ENCODE results near the gene DICER1. TPM values are rescaled to one million over a fixed set of nuclear protein-coding genes. Genes with fewer than 3 reads are reported as not detected.

Gene DICER1
- total RNA-seq, 1 donor from 2014 or later = 69.6 TPM

- CTCF ChIA-PET = no interaction called here
- Mint-ChIP-seq H3K4me1 (peaks cover 4% of the 10 kb centered on the region), H3K27ac (no peak overlapping the region), H3K36me3 (ENCODE audit: low read depth) (peaks cover 78% of the 10 kb centered on the region), H3K4me3 (no peak overlapping the region), H3K27me3 (no peaks in the 10 kb centered on the region), H3K9me3 (no peaks in the 10 kb centered on the region)
- no peak for ATAC-seq (ENCODE audit: low read depth)
- no peak for DNase-seq
- no peak for TF ChIP-seq CTCF (IDR thresholded peaks at IDR 0.05)
- POLR2A ChIA-PET = no interaction called here
- intact Hi-C loops (cut with micrococcal nuclease) = no loop called here
Observed at GRCh38 chr14:95095996-95096395, 61.3 kb downstream of the DICER1 start.

- Mint-ChIP-seq H3K4me3 (no peak overlapping the region), H3K36me3 (ENCODE audit: low read depth) (peaks cover 85% of the 10 kb centered on the region), H3K4me1 (no peaks in the 10 kb centered on the region), H3K9me3 (no peaks in the 10 kb centered on the region), H3K27ac (no peak overlapping the region), H3K27me3 (no peaks in the 10 kb centered on the region)
- no peak for ATAC-seq (ENCODE audit: low read depth)
- POLR2A ChIA-PET = no interaction called here
- no peak for DNase-seq
- intact Hi-C loops (cut with micrococcal nuclease) = no loop called here
- CTCF ChIA-PET = no interaction called here
- no peak for TF ChIP-seq CTCF (IDR thresholded peaks at IDR 0.05)
Observed at GRCh38 chr14:95092723-95093122, 64.6 kb downstream of the DICER1 start.

- ATAC-seq (ENCODE audit: low read depth) = no peak
Observed at GRCh38 chr14:95091581-95091980, 65.7 kb downstream of the DICER1 start.

GRCh38 chr14:95088665-95089064, 68.7 kb downstream of the DICER1 start:
- intact Hi-C loops (cut with micrococcal nuclease) = no loop called here
- no peak for TF ChIP-seq CTCF (IDR thresholded peaks at IDR 0.05)
- no peak overlapping the region for H3K27ac Mint-ChIP-seq

More at GRCh38 chr14:95091581-95091980, 65.7 kb downstream of the DICER1 start:
- Mint-ChIP-seq H3K27me3 (no peaks in the 10 kb centered on the region), H3K4me1 (no peaks in the 10 kb centered on the region), H3K27ac (no peak overlapping the region), H3K9me3 (no peaks in the 10 kb centered on the region), H3K36me3 (ENCODE audit: low read depth) (peaks cover 85% of the 10 kb centered on the region), H3K4me3 (no peak overlapping the region)
- ChIA-PET POLR2A (no interaction called here), CTCF (no interaction called here)
- TF ChIP-seq CTCF (IDR thresholded peaks at IDR 0.05) = no peak
- intact Hi-C loops (cut with micrococcal nuclease) = no loop called here
- no peak for DNase-seq

GRCh38 chr14:95087619-95088018, 69.7 kb downstream of the DICER1 start:
- Mint-ChIP-seq H3K36me3 (ENCODE audit: low read depth) (peaks cover 64% of the 10 kb centered on the region), H3K4me3 (no peak overlapping the region), H3K27me3 (no peaks in the 10 kb centered on the region), H3K9me3 (no peaks in the 10 kb centered on the region), H3K27ac (no peak overlapping the region), H3K4me1 (no peaks in the 10 kb centered on the region)
- ChIA-PET POLR2A (no interaction called here), CTCF (no interaction called here)
- intact Hi-C loops (cut with micrococcal nuclease) = no loop called here
- ATAC-seq (ENCODE audit: low read depth) = no peak
- no peak for DNase-seq
- TF ChIP-seq CTCF (IDR thresholded peaks at IDR 0.05) = no peak

More at GRCh38 chr14:95088665-95089064, 68.7 kb downstream of the DICER1 start:
- Mint-ChIP-seq H3K27me3 (no peaks in the 10 kb centered on the region), H3K9me3 (no peaks in the 10 kb centered on the region), H3K4me3 (no peak overlapping the region), H3K4me1 (no peaks in the 10 kb centered on the region), H3K36me3 (ENCODE audit: low read depth) (peaks cover 75% of the 10 kb centered on the region)
- ATAC-seq (ENCODE audit: low read depth) (no peak), DNase-seq (no peak)
- ChIA-PET CTCF (interaction anchor here (0.5 to 0.7 kb wide), 2 partner anchors 110 to 905 kb away, joined by 3 to 4 read pairs; no protein-coding TSS in a partner anchor), POLR2A (interaction anchor here (0.7 kb wide), 2 partner anchors 69 to 114 kb away, joined by 4 to 5 read pairs; partner anchors contain the start of gene DICER1)

All from activated B cell treated with CpG ODN at 0.5 μM for 24 hours (primary cell).